ENCODE measurements around the gene ARID1B. TPM values are rescaled to one million over a fixed set of nuclear protein-coding genes. Genes with fewer than 3 reads are reported as not detected.

Gene ARID1B
- total and polyA plus RNA-seq, 8 donors, result 67.6 to 102 (median 99.0) TPM

DNA sequence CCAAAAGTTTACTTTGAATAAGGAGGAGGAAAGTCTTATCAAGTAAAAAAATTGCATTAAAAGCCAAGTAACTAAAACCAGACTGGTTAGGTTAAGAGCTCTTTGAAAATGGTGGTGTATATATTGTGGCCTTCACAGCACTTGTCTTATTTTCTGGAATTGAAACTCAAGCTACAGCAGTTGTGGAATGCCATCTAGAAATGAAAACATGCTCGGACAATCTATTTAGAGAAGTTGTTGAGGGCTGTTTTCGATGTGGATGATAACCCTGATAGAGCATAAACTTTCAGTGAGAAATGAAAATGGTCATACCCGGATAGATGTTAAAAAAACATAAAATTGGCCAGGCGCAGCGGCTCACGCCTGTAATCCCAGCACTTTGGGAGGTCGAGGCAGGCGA lies 47.0 kb downstream of the ARID1B start:
- Histone ChIP-seq H3K27me3 (no peaks in the 10 kb centered on the region), H3K4me1 (peaks cover 11 to 59% of the 10 kb centered on the region in 2 donors), H3K27ac (no peak overlapping the region), H3K36me3 (peaks cover 0 to 1% of the 10 kb centered on the region in 2 donors), H3K4me3 (no peak overlapping the region), H3K9me3 (no peaks in the 10 kb centered on the region)
- no peak for DNase-seq
- intact Hi-C loops (cut with DNase I), result no loop called here
- no peak for TF ChIP-seq CTCF (IDR thresholded peaks at IDR 0.05)
- ATAC-seq, result no peak

- H3K4me1 ChIP-seq, result peaks cover 11 to 50% of the 10 kb centered on the region in 2 donors
- TF ChIP-seq CTCF (IDR thresholded peaks at IDR 0.05), result no peak
- peaks cover 0 to 3% of the 10 kb centered on the region in 2 donors for H3K36me3 ChIP-seq
- H3K27me3 ChIP-seq, result no peaks in the 10 kb centered on the region
- DNase-seq (no peak), ATAC-seq (no peak)
- intact Hi-C loops (cut with DNase I), result no loop called here
- no peak overlapping the region for H3K4me3 ChIP-seq
- H3K9me3 ChIP-seq, result no peaks in the 10 kb centered on the region
- H3K27ac ChIP-seq, result no peak overlapping the region
These were observed 48.3 kb downstream of the ARID1B start for GRCh38 chr6:156825475-156825874.

DNA sequence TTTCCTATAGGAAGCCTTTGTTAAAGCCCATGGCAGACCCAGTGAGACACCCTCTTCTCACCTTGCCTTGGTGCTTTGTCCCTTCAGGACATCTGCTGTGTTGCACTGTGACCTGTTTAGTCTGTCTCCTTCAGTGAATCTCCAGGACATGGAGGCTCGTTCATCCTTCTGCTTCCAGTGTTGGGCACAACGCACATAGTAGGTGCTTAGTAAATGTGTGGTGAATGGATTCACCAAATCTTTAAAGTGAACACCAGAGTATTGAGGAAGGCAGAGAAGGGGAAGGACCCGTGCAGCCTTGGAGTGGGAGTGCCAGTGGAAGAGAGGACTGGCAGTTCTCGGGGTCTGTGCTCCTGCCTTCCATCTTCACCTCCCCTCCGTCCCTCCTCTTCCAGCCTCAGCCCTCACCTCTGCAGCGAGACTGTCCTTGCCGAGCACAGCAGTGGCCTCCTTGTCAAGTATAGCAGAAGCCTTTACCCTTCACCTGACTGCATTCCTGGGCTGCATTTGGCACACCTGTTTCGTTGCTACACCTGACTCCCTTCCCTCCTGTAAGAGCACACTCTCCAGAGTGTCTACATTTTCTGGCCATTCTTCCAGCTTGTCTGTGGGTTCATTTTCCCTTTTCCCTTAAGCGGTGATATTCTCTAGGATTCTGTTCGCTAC lies 49.2 kb downstream of the ARID1B start:
- no peaks in the 10 kb centered on the region for H3K27me3 ChIP-seq
- H3K4me3 ChIP-seq, result no peak overlapping the region
- intact Hi-C loops (cut with DNase I), result no loop called here
- ATAC-seq, result peak; percentile 90
- H3K36me3 ChIP-seq, result peaks cover 0 to 3% of the 10 kb centered on the region in 2 donors
- DNase-seq, result peak in 2 of 4 donors; percentile 53 to 59
- no peak for TF ChIP-seq CTCF (IDR thresholded peaks at IDR 0.05)
- H3K27ac ChIP-seq, result no peak overlapping the region
- no peaks in the 10 kb centered on the region for H3K9me3 ChIP-seq
- peaks cover 11 to 49% of the 10 kb centered on the region in 2 donors for H3K4me1 ChIP-seq

DNA sequence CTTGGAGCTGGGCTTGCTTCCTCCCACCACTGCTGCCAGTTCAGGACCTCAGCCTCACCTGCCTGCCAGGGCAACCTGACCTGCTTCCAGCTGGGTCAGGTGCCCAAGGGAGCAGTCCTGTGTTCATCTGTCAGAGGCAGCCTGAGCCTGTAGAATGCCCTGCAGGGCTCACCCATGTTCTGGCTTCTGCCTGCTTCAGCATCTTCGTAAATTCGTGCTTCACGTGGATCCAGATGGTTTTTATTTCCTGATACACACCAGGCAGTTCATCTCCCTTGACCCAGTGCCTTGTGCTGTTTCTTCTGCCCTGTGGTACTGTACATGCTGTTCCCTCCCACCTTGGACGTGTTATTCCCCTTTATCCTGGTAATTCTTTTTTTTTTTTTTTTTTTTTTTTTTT lies 50.2 kb downstream of the ARID1B start:
- DNase-seq, result no peak
- Histone ChIP-seq H3K4me1 (peaks cover 13 to 49% of the 10 kb centered on the region in 2 donors), H3K27ac (no peak overlapping the region), H3K9me3 (no peaks in the 10 kb centered on the region), H3K4me3 (no peak overlapping the region), H3K27me3 (no peaks in the 10 kb centered on the region), H3K36me3 (peaks cover 0 to 3% of the 10 kb centered on the region in 2 donors)
- no peak for TF ChIP-seq CTCF (IDR thresholded peaks at IDR 0.05)
- peak; percentile 9 for ATAC-seq
- intact Hi-C loops (cut with DNase I), result no loop called here

DNA sequence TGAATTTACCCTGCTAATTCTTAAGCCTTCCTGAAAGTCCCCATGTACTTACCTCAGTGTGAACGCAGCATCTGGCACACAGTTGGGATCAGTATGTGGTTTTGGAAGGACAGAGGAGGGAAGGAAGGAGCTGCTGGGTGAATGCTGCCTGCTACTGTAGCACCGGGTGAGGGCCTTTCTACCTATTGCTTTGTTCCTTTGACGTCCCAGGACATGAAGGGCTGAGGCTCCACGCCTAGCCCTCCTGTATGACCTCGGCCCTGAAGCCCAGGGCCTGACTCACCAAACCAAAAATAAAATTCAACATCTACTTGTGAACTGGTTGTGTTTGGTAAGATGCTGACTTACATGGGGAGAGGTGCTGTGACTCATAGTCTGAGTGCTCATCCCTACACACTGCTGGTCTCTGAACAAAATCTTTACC lies 51.1 kb downstream of the ARID1B start:
- peak overlapping the region in 1 of 2 donors; percentile 31 for H3K27ac ChIP-seq
- peaks cover 14 to 49% of the 10 kb centered on the region in 2 donors for H3K4me1 ChIP-seq
- no peak overlapping the region for H3K4me3 ChIP-seq
- H3K27me3 ChIP-seq, result no peaks in the 10 kb centered on the region
- H3K9me3 ChIP-seq, result no peaks in the 10 kb centered on the region
- TF ChIP-seq CTCF (IDR thresholded peaks at IDR 0.05), result no peak
- ATAC-seq (peak; percentile 72), DNase-seq (no peak)
- intact Hi-C loops (cut with DNase I), result no loop called here
- H3K36me3 ChIP-seq, result peaks cover 0 to 3% of the 10 kb centered on the region in 2 donors
